Measurements from ENCODE around the gene RBM42. TPM values are rescaled to one million over a fixed set of nuclear protein-coding genes. Genes with fewer than 3 reads are reported as not detected.
"Not testable (repeated sequence)": the region's sequence is repeated elsewhere in the genome, so short reads cannot be mapped to it uniquely, and the experiment has no call there.

Gene RBM42
- total RNA-seq, 1 donor from 2014 or later = 78.7 TPM

DNA sequence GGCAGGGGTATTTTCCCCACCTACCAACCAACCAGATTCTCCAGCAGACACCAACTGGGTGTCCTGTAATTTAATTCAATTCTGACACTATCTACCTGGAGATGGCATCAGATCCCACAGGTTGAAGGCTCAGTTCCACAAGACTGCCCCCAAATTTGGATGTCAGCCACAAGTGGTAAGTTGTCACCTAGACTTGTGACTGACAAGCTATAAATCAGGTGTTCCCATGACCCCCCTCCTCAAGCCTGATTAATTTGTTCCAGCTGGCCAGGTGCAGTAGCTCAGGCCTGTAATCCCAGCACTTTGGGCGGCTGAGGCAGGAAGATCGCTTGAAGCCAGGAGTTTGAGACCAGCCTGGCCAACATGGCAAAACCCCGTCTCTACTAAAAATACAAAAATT is 26.9 kb upstream of the RBM42 start:
- H3K4me1 Mint-ChIP-seq (ENCODE audit: low read depth, unreplicated experiment) = no peaks in the 10 kb centered on the region
- H3K4me3 Mint-ChIP-seq (ENCODE audit: unreplicated experiment) = no peak overlapping the region
- no peaks in the 10 kb centered on the region for H3K9me3 Mint-ChIP-seq (ENCODE audit: unreplicated experiment)
- no peak for DNase-seq
- TF ChIP-seq, protein P1, sequence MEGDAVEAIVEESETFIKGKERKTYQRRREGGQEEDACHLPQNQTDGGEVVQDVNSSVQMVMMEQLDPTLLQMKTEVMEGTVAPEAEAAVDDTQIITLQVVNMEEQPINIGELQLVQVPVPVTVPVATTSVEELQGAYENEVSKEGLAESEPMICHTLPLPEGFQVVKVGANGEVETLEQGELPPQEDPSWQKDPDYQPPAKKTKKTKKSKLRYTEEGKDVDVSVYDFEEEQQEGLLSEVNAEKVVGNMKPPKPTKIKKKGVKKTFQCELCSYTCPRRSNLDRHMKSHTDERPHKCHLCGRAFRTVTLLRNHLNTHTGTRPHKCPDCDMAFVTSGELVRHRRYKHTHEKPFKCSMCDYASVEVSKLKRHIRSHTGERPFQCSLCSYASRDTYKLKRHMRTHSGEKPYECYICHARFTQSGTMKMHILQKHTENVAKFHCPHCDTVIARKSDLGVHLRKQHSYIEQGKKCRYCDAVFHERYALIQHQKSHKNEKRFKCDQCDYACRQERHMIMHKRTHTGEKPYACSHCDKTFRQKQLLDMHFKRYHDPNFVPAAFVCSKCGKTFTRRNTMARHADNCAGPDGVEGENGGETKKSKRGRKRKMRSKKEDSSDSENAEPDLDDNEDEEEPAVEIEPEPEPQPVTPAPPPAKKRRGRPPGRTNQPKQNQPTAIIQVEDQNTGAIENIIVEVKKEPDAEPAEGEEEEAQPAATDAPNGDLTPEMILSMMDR (IDR thresholded peaks at IDR 0.05; ENCODE audit: partially characterized antibody, unreplicated experiment) = no peak
- H3K36me3 Mint-ChIP-seq (ENCODE audit: unreplicated experiment) = no peaks in the 10 kb centered on the region
- H3K27ac Mint-ChIP-seq (ENCODE audit: unreplicated experiment) = no peak overlapping the region
- no peaks in the 10 kb centered on the region for H3K27me3 Mint-ChIP-seq (ENCODE audit: unreplicated experiment)

DNA sequence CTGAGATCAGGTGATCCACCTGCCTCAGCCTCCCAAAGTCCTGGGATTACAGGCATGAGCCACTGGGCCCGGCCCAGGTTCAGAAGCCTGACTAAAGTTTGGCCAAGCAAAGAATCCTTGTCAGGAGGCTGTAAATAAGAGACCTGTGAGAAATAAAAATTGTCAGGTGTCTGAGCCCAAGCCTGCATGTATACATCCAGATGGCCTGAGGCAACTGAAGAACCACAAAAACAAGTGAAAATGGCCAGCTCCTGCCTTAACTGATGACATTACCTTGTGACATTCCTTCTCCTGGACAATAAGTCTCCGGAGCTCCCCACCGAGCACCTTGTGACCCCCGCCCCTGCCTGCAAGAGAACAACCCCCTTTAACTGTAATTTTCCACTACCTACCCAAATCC is 24.4 kb upstream of the RBM42 start:
- not testable (repeated sequence) for H3K27me3 Mint-ChIP-seq (ENCODE audit: unreplicated experiment); H3K4me3 Mint-ChIP-seq (ENCODE audit: unreplicated experiment); H3K9me3 Mint-ChIP-seq (ENCODE audit: unreplicated experiment); DNase-seq; H3K27ac Mint-ChIP-seq (ENCODE audit: unreplicated experiment); H3K36me3 Mint-ChIP-seq (ENCODE audit: unreplicated experiment); H3K4me1 Mint-ChIP-seq (ENCODE audit: low read depth, unreplicated experiment)

DNA sequence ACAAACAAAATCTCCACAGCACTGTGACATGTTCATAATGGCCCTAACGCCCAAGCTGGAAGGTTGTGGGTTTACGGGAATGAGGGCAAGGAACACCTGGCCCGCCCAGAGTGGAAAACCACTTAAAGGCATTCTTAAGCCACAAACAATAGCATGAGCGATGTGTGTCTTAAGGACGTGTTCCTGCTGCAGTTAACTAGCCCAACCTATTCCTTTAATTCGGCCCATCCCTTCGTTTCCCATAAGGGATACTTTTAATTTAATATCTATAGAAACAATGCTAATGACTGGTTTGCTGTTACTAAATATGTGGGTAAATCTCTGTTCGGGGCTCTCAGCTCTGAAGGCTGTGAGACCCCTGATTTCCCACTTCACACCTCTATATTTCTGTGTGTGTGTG is 21.7 kb upstream of the RBM42 start:
- DNase-seq; H3K9me3 Mint-ChIP-seq (ENCODE audit: unreplicated experiment); H3K4me3 Mint-ChIP-seq (ENCODE audit: unreplicated experiment); H3K36me3 Mint-ChIP-seq (ENCODE audit: unreplicated experiment); H3K4me1 Mint-ChIP-seq (ENCODE audit: low read depth, unreplicated experiment); H3K27ac Mint-ChIP-seq (ENCODE audit: unreplicated experiment); H3K27me3 Mint-ChIP-seq (ENCODE audit: unreplicated experiment): not testable (repeated sequence)

DNA sequence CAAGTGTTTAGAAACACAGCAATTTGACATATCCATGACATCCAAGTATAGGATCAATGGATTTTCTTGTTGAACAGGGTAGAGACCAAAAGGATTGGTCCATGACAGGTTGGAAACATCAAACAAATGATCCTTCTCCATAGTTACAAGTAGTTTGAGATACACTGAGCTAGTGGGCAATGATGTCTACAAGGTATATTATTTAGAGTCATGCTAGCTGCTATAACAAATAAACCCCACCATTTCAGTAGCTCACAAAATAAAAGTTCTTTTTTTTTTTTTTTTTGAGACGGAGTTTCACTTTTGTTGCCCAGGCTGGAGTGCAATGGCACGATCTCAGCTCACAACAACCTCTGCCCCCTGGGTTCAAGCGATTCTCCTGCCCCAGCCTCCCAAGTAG is 21.2 kb upstream of the RBM42 start:
- no peak overlapping the region for H3K4me3 Mint-ChIP-seq (ENCODE audit: unreplicated experiment)
- H3K36me3 Mint-ChIP-seq (ENCODE audit: unreplicated experiment) = peaks cover 7% of the 10 kb centered on the region
- no peaks in the 10 kb centered on the region for H3K4me1 Mint-ChIP-seq (ENCODE audit: low read depth, unreplicated experiment)
- no peak overlapping the region for H3K27ac Mint-ChIP-seq (ENCODE audit: unreplicated experiment)
- H3K9me3 Mint-ChIP-seq (ENCODE audit: unreplicated experiment) = peaks cover 6% of the 10 kb centered on the region
- peaks cover 6% of the 10 kb centered on the region for H3K27me3 Mint-ChIP-seq (ENCODE audit: unreplicated experiment)
- TF ChIP-seq, protein P1 (IDR thresholded peaks at IDR 0.05; ENCODE audit: partially characterized antibody, unreplicated experiment) = no peak
- no peak for DNase-seq

DNA sequence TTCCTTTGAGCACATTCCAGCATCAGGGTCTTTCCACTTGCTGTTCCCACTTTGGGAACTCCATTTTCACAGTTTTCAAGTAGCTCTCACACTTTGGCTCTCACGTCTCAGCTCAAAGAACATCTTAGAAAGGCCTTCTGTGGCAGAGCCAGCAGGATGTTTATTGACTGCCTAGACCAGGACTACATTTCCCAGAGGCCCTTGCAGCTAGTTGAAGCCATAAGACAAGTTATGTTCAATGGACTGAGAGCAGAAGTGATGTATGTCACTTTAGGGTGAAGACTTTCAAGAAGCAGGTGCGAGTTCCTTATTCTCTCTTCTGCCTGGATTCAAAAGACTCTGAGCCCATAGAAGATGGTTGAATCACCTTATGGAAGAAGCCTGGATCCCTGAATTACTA is 20.6 kb upstream of the RBM42 start:
- TF ChIP-seq, protein P1 (IDR thresholded peaks at IDR 0.05; ENCODE audit: partially characterized antibody, unreplicated experiment) = no peak
- peaks cover 7% of the 10 kb centered on the region for H3K36me3 Mint-ChIP-seq (ENCODE audit: unreplicated experiment)

DNA sequence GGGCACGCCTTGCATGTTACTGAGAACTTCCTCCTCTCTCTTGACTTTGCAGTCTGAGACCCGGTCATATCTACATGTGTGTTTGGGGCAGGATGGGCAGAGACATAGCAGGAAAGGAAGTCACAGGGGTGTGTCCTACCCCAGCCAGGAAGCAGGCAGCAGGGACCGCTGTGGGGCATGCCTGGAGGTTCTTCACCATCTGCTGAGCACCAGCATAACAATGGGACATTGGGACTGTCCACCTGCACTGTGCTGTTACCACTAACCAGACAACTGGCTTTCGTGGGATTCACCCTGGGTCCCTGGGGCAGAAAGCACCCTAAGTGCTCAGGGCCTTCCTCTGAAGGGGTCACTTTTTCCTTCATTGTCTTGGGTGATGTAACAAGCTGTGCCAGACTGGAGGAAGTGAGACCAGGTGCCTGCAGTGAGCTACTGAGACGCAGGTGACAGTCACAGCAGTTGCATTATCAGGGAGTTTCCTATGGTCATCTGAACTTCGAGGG is 18.9 kb upstream of the RBM42 start:
- no peak overlapping the region for H3K27ac Mint-ChIP-seq (ENCODE audit: unreplicated experiment)
- H3K9me3 Mint-ChIP-seq (ENCODE audit: unreplicated experiment) = peaks cover 6% of the 10 kb centered on the region
- peaks cover 8% of the 10 kb centered on the region for H3K27me3 Mint-ChIP-seq (ENCODE audit: unreplicated experiment)
- TF ChIP-seq, protein P1 (IDR thresholded peaks at IDR 0.05; ENCODE audit: partially characterized antibody, unreplicated experiment) = no peak
- no peak overlapping the region for H3K4me3 Mint-ChIP-seq (ENCODE audit: unreplicated experiment)
- no peak for DNase-seq
- no peaks in the 10 kb centered on the region for H3K4me1 Mint-ChIP-seq (ENCODE audit: low read depth, unreplicated experiment)
- H3K36me3 Mint-ChIP-seq (ENCODE audit: unreplicated experiment) = peaks cover 7% of the 10 kb centered on the region

More for the DNA sequence above, 20.6 kb upstream of the RBM42 start:
- Mint-ChIP-seq H3K27ac (ENCODE audit: unreplicated experiment) (no peak overlapping the region), H3K4me1 (ENCODE audit: low read depth, unreplicated experiment) (no peaks in the 10 kb centered on the region), H3K4me3 (ENCODE audit: unreplicated experiment) (no peak overlapping the region), H3K9me3 (ENCODE audit: unreplicated experiment) (peaks cover 6% of the 10 kb centered on the region), H3K27me3 (ENCODE audit: unreplicated experiment) (peaks cover 6% of the 10 kb centered on the region)
- DNase-seq = no peak

Measured in glutamatergic neuron (in vitro differentiated cells).